ENCODE results near the gene CENPV.

CENPV gene

GRCh38 chr17:16378636-16379282, 25.5 kb upstream of the CENPV start:
- no peak overlapping the region for H3K4me3 ChIP-seq (ENCODE audit: low read length)
- no peak for TF ChIP-seq ZNF274 (IDR thresholded peaks at IDR 0.05; ENCODE audit: low read depth, low read length)

GRCh38 chr17:16377941-16378341, 24.7 kb upstream of the CENPV start:
- no peak for TF ChIP-seq ZNF274 (IDR thresholded peaks at IDR 0.05; ENCODE audit: low read depth, low read length)
- no peak overlapping the region for H3K4me3 ChIP-seq (ENCODE audit: low read length)

GRCh38 chr17:16374146-16374938, 21.1 kb upstream of the CENPV start:
- no peak for TF ChIP-seq ZNF274 (IDR thresholded peaks at IDR 0.05; ENCODE audit: low read depth, low read length)
- H3K4me3 ChIP-seq (ENCODE audit: low read length), result no peak overlapping the region

GRCh38 chr17:16371742-16372141, 18.5 kb upstream of the CENPV start:
- no peak for TF ChIP-seq ZNF274 (IDR thresholded peaks at IDR 0.05; ENCODE audit: low read depth, low read length)
- no peak overlapping the region for H3K4me3 ChIP-seq (ENCODE audit: low read length)

GRCh38 chr17:16364625-16365024, 11.4 kb upstream of the CENPV start:
- no peak overlapping the region for H3K4me3 ChIP-seq (ENCODE audit: low read length)
- TF ChIP-seq ZNF274 (IDR thresholded peaks at IDR 0.05; ENCODE audit: low read depth, low read length), result no peak

- no peak for TF ChIP-seq ZNF274 (IDR thresholded peaks at IDR 0.05; ENCODE audit: low read depth, low read length)
Observed at GRCh38 chr17:16363749-16364536, 10.7 kb upstream of the CENPV start.

GRCh38 chr17:16361874-16362273, 8.6 kb upstream of the CENPV start:
- H3K4me3 ChIP-seq (ENCODE audit: low read length), result no peak overlapping the region
- no peak for TF ChIP-seq ZNF274 (IDR thresholded peaks at IDR 0.05; ENCODE audit: low read depth, low read length)

More at GRCh38 chr17:16363749-16364536, 10.7 kb upstream of the CENPV start:
- H3K4me3 ChIP-seq (ENCODE audit: low read length), result no peak overlapping the region

- no peak for TF ChIP-seq ZNF274 (IDR thresholded peaks at IDR 0.05; ENCODE audit: low read depth, low read length)
- H3K4me3 ChIP-seq (ENCODE audit: low read length), result no peak overlapping the region
Observed at GRCh38 chr17:16358394-16358793, 5.1 kb upstream of the CENPV start.

- H3K4me3 ChIP-seq (ENCODE audit: low read length), result no peak overlapping the region
- no peak for TF ChIP-seq ZNF274 (IDR thresholded peaks at IDR 0.05; ENCODE audit: low read depth, low read length)
Observed at GRCh38 chr17:16354585-16354984, 1.3 kb upstream of the CENPV start.

- TF ChIP-seq ZNF274 (IDR thresholded peaks at IDR 0.05; ENCODE audit: low read depth, low read length), result no peak
- H3K4me3 ChIP-seq (ENCODE audit: low read length), result peak overlapping the region; percentile 87
Observed at GRCh38 chr17:16352667-16353316, 477 bp downstream of the CENPV start.

GRCh38 chr17:16352303-16352666, 984 bp downstream of the CENPV start:
- peak overlapping the region; percentile 87 for H3K4me3 ChIP-seq (ENCODE audit: low read length)
- no peak for TF ChIP-seq ZNF274 (IDR thresholded peaks at IDR 0.05; ENCODE audit: low read depth, low read length)

GRCh38 chr17:16351831-16352230, 1.4 kb downstream of the CENPV start:
- H3K4me3 ChIP-seq (ENCODE audit: low read length), result peak overlapping the region; percentile 87
- no peak for TF ChIP-seq ZNF274 (IDR thresholded peaks at IDR 0.05; ENCODE audit: low read depth, low read length)

GRCh38 chr17:16349431-16349830, 3.8 kb downstream of the CENPV start:
- no peak for TF ChIP-seq ZNF274 (IDR thresholded peaks at IDR 0.05; ENCODE audit: low read depth, low read length)
- H3K4me3 ChIP-seq (ENCODE audit: low read length), result no peak overlapping the region

GRCh38 chr17:16348586-16348985, 4.7 kb downstream of the CENPV start:
- no peak overlapping the region for H3K4me3 ChIP-seq (ENCODE audit: low read length)
- TF ChIP-seq ZNF274 (IDR thresholded peaks at IDR 0.05; ENCODE audit: low read depth, low read length), result no peak
